Activated CD4-positive, alpha-beta T cell treated with anti-CD3 and anti-CD28 coated beads, Interleukin-2, amount 50 U/mL, for 48 hours (primary cell): ENCODE data around the gene SLC35B2.
A peak's percentile ranks its signal among the peaks of the same experiment; 100 is the strongest.

Experiments used
- DNase-seq, 2 experiments: peaks; one replicate each; pipeline ENCODE4 v3.0.0-alpha.2; 2020

SLC35B2 gene

GRCh38 chr6:44285552-44286284 lies 28.4 kb upstream of the SLC35B2 start:
- DNase-seq: no peak

DNA sequence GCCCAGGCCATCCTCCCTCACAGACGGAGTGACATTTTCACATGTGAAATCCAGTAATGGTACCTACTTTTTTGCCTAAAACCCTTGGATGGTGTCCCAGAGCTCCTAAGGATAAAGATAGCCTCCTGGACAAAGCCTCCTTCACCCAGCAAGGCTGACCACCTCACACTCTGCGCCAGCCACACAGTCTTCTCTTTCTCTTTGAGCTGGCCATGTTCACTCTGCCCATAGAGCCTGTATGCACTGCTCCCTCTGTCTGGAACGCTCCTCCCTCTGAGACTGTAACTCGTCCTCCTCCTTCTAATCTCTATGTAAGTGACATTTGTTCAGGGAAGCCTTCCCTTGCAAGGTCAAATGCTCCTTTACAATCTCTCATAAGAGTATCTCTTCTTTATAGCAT lies 27.5 kb upstream of the SLC35B2 start:
- no peak for DNase-seq

DNA sequence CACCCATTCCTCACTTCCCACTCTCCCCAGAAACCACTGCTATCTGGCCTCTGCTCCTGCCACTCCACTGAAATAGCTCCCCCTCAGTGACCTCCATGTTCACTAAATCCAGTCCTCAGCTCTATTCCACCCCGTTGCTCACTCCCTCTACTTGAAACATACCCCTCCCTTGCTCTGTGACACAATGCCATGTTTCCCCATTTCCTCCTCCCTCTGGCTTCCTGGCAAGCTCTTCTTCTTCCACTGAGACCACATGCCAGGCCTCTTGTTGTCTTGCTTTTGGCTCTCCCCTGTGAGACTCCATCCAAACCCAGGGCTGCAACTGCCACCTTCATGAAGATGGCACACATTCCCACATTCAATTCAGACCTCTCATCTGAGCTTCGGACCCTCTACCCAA lies 26.8 kb upstream of the SLC35B2 start:
- no peak for DNase-seq

DNA sequence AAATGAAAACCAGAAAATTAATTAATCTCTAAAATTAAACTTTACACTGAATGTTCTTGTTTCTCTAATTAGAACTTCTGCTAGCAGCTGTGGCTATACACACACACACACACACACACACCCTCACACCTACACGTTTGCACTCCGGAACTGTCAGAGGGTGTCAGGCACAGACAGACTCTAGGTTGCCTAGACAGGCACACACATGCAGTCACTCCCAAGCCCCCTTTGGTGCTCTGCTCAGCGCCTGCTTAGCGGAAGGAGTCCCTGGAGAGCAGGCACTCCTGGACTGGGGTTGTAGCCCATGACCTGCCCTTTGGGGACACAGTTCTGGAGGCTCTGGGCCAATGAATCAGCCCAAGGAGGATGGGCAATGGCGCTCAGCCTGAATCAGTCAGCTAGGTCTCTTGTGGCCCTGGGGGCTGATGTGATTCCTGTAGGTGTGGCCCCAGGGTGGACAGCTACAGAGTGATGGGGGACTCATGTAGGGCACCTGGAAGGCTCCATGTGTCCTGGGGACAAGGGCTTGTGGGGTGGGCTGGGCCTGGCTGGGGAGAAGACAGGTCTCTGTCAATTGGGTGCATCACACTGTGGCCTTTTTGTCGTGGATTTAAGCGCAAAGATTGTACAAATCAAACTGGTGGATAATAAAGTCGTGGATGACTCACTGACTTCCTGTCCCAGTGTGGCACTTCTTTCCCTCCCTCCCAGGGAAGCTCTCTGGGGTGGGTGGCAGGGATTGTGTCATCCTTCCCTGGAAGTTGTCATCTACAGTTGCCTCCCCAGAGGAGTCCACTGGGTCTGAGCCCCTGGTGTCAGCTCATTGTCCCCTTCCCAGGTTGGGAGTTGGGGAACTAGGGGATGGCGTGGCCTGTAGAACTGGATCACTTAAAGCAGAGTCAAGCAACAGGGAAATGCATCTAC lies 21.7 kb upstream of the SLC35B2 start:
- no peak for DNase-seq

- DNase-seq: no peak
Measured at GRCh38 chr6:44278315-44278714, 21.0 kb upstream of the SLC35B2 start.

DNA sequence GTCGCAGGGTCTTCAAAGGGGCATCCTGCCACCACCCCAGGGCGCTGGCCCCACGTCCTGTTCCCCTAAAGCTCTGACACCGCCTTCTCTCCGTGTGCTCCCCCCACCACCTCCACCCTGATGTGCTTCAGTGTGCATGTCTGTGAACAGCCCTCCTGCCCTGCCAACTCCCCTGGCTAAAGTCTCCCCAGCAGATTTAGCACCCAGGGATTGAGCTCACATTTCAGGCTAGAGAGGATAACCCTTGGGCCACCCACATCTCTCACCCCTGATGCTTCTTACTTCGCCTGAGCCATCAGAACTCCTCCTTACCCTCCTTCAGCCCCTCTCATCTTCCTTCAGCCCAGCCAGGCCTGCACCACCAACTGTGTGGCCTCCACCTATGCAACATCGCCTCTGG lies 20.4 kb upstream of the SLC35B2 start:
- DNase-seq: no peak

DNA sequence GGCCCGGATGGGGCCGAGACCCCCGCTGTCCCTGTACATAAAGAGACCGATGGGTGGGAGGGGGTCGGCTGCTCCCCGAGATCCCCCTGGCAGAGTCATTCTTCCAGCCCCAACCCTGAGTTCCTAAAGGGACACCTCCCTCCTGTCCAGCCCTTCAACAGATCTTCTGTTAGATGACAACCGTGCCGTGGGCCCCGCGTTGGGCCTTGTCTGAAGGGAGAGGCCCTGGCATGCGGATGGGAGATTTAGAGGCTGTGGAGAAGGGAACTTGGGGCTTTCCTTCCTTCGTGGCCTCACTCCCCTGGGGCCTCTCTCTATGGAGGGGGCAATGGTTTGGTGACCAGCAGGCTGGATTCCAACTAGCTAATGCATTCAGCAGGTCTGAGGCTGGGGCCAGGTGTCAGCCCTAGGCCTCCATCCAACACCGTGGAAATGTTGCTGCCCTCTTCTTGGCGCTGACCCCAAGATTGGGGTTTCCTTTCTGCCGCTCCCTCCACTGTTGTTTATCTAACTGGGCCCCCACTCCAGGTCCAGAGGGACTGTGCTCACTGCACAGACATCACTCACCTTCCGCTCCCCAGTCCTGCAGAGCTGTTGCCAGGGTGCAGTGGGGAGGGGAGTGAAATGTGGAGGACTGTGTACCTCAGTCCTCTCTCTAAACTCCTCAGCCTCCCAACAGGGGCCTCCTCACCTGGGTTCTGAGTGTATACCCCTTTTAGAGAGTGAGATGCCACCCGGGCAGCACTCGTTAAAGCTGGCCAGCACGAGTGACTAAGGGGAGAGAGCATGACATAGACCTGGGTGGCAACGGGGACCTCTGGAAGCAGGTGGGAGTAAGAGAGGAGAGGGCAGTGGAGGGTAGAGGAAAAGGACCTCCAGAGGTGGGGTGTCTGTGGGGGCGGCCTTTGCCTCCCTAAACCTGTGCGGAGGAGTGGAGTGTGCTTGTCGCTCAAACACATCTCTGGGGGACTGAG lies 19.6 kb upstream of the SLC35B2 start:
- DNase-seq: no peak

GRCh38 chr6:44275749-44276648 lies 18.7 kb upstream of the SLC35B2 start:
- DNase-seq: no peak

DNA sequence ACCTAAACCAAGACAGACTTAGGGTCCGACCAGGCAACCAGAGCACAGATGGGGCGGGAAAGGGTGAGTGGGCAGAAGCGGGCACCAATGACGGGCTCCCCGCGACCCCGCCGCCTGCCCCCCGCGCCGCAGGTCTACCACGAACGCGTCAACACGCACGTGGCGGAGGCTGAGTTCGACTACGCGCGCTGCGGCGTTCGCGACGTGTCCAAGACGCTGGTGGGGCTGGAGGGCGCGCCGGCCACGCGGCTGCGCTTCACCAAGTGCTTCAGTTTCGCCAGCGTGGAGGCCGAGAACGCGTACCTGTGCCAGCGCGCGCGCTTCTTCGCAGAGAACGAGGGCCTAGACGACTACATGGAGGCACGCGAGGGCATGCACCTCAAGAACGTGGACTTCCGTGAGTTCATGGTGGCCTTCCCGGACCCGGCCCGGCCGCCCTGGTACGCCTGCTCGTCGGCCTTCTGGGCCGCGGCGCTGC lies 18.0 kb upstream of the SLC35B2 start:
- no peak for DNase-seq

DNA sequence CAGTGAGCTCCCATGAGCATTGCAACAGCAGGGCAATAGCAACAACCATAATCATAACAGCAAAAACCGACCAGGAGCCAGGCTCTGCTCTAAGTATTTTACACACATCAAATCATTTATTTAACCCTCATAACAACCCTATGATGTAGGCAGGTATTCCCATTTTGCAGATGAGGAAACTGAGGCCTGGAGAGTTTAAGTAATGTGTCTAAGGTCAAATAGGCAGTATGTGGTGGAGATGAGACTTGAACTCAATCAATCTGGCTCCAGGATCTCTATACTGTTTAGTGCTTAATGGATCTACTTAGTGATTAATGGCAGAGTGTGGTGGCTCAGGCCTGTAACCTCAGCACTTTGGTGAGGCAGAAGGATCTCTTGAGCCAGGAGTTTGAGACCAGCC lies 16.3 kb upstream of the SLC35B2 start:
- no peak for DNase-seq

GRCh38 chr6:44272999-44273566 lies 15.8 kb upstream of the SLC35B2 start:
- DNase-seq: no peak

GRCh38 chr6:44272529-44272928 lies 15.2 kb upstream of the SLC35B2 start:
- no peak for DNase-seq

DNA sequence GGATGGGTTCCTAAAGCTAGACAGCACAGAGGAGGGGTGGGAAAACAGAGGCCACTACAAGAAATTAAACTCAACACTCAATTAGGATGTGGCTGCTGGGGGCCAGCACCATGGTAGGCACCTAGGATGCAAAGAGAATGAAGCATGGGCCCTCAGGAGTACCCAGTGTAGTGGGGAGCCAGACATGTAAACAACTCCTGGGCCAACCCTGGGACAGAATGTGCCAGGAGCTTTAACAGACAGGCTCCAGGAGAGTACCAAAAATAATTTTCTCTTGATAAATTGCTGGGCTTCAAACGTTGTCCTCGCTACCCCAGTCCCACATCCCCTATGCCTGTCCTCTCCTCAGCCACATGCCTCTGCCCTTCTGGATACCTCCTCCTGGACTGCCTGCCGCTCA lies 14.6 kb upstream of the SLC35B2 start:
- no peak for DNase-seq

DNA sequence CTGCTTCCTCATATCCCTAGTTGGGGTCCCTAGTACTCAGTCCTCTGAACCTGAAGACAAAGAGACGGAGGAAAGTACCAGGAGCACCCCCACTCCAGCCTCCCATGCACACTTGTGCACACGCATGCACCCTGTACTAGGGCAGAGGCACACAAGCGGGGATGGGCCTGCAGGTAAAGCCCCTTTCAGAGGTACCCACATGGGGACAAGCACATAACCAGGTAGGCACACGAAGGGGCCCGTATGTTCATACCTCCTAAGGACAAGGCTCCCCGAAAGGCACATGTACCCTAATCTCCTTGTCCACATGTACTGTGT lies 14.0 kb upstream of the SLC35B2 start:
- DNase-seq: no peak

GRCh38 chr6:44270526-44271405 lies 13.4 kb upstream of the SLC35B2 start:
- DNase-seq: no peak

GRCh38 chr6:44269921-44270525 lies 12.7 kb upstream of the SLC35B2 start, which contains the start of gene TMEM151B:
Gene TMEM151B (plus strand): TSS chr6:44270450. CDS start chr6:44270743, 293 bp downstream.
- no peak for DNase-seq

DNA sequence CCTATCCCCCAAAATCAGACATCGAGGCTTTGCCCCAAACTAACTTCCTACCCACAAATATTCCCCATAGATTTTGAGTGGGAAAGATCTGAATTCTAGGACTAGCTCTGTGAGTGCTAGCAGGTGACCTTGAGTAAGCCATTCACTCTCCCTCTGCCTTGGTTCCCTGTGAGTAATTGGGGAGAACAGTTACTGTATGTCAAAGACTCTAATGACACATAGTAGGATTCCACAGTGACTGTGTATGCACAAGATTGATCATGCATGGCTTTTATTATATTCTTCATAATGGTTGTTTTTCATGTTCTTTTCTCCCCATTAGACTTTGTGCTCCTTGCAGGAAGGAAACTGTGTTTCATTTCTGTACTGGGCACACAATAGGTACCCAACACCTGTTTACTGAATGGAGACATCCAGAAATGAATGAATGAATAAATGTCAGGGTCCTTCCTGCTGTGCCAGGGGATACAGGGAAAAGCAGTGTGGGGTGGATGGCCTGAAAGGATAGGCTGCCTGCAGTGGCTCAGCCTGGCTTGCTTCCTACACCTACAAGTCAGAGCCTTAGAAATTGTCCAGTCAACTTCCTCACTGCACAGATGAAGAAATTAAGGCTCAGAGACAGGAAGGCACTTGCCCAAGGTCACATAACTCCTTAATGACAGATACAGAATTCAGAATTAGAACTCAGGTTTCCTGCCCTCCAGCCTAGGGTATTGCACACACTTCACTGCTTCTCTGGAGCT lies 12.0 kb upstream of the SLC35B2 start:
- DNase-seq: no peak

DNA sequence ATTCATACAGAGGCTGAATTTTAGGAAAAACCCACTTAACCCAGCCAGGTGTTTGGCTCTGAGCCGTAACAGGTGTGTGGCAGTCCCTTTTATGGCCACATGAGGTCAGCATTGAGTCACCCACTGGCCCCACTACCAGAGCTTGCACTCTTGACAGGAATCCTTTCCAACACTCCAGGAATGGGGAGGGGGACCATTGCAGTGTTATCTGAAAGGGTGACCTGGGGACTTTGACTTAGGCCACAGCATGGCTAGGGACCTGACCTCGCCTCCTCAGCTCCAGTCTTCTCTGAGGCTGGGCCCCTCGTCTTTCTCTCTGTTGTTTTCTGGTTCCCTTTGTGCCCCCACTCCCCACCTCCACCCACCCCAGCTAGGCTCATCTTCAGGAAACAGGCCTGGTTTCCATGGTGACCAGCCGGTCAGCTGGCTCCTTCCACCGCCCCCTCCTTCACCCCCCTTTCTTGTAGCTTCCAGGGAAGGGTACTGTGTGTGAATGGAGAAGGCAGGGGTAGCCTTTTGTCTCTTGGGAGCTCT lies 10.8 kb upstream of the SLC35B2 start:
- peak; percentile 69 to 74 for DNase-seq

DNA sequence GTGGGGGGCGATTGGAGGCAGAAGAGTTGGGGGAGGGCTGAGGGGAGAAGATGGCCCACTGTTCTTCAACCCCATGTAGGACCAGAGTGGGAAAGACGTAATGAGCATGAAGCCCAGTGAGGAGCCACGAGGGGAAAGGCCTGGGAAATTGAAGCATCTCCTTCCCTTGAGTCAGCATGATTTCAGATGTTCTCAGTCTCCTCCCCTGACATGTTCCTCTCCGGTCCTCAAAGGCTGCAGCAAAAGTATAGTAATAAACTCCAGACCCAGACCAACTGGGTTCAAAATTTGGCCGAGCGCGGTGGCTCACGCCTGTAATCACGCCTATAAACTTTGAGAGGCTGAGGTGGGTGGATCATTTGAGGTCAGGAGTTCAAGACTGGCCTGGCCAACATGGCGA lies 9.9 kb upstream of the SLC35B2 start:
- DNase-seq: no peak
